OCI-LY7 (cell line): ENCODE results near the gene ALDH16A1.

Source experiments
- EZH2phosphoT487 ChIP-seq: fragments of 200-600 bp; sonication (generic); IDR thresholded peaks from 2 replicates; pipeline ENCODE4 v1.6.1; 2018; ENCODE audit warnings: low read depth, borderline replicate concordance, mild to moderate bottlenecking, mixed run types, antibody characterized with exemption, low read length, moderate library complexity, mixed read lengths
- TF ChIP-seq, protein P1 (sequence below): fragments of 200-600 bp; sonication (generic); conservative IDR thresholded peaks from 2 replicates; pipeline ENCODE4 v1.5.1; 2014; ENCODE audit warnings: mild to moderate bottlenecking, antibody characterized with exemption, low read length, moderate library complexity, mixed read lengths

- TF ChIP-seq, protein P1, sequence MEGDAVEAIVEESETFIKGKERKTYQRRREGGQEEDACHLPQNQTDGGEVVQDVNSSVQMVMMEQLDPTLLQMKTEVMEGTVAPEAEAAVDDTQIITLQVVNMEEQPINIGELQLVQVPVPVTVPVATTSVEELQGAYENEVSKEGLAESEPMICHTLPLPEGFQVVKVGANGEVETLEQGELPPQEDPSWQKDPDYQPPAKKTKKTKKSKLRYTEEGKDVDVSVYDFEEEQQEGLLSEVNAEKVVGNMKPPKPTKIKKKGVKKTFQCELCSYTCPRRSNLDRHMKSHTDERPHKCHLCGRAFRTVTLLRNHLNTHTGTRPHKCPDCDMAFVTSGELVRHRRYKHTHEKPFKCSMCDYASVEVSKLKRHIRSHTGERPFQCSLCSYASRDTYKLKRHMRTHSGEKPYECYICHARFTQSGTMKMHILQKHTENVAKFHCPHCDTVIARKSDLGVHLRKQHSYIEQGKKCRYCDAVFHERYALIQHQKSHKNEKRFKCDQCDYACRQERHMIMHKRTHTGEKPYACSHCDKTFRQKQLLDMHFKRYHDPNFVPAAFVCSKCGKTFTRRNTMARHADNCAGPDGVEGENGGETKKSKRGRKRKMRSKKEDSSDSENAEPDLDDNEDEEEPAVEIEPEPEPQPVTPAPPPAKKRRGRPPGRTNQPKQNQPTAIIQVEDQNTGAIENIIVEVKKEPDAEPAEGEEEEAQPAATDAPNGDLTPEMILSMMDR: no peak; the same call in 1 of the 2 replicates
- no peak for TF ChIP-seq EZH2phosphoT487
These were observed 17.6 kb downstream of the ALDH16A1 start for GRCh38 chr19:49470615-49470978.
